AG08396 (cell line): ENCODE data around the gene CNRIP1.

ENCODE experiments used
- DNase-seq: peaks from one replicate; pipeline ENCODE4 v3.0.0; 2012; ENCODE audit warnings: low spot score, mixed read lengths

CNRIP1 gene

GRCh38 chr2:68251187-68251854, 68.4 kb downstream of the CNRIP1 start:
- peak; percentile 70 for DNase-seq

GRCh38 chr2:68250652-68251186, 69.0 kb downstream of the CNRIP1 start:
- no peak for DNase-seq

DNA sequence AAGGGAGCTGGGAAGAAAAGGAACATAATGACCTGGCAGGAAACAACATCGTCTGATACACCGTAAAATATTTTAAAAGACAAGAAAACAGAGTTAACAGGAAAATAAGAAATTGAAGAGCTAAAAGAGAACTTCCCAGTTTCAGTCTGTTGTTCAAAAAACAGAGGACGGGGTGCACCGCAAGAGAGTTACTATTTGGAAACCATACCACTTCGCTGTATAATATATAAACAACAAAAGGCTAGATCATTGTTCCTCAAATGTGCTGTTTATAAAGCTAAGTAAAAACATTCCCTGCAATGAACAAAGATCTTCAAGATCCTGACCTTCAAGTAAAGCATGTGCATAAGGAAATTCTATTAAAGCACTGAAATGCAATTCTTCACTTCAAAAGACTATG, 69.6 kb downstream of the CNRIP1 start:
- no peak for DNase-seq

DNA sequence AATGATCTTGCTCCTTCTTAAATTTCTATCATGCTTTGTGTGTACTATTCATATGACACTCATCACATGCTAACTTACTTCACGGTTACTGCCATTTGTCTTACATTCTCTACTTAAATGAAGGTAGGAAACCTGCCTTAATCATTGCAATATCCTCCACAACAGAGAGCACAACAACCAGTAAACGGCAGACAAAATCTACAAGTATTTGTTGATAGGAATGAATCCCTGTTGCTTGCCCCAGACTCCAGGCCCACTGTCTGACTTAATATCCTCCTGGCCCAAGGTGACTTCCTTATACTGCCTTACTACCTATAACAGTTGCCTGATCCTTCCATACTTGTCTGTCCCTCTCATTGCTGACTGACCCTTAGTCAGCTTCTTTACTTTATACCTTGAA, 70.9 kb downstream of the CNRIP1 start:
- no peak for DNase-seq

DNA sequence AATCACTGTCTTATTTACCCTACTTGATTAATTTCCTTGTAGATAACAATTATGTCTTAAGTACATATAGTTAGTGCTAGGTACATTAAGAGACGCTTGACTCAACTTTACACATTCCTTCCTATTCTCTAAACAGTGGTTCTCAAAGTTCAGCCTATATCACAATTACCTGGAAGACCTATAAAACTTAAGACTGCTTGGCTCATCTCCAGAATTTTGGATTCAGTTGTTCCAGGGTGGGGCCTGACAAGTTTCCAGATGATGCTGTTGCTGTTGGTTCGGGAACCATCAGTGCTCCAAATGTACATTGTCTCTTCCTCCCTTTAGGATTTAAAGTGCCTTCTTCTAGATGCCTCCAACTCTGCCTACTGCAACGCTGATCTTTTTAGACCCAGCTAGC, 71.4 kb downstream of the CNRIP1 start:
- DNase-seq = no peak

DNA sequence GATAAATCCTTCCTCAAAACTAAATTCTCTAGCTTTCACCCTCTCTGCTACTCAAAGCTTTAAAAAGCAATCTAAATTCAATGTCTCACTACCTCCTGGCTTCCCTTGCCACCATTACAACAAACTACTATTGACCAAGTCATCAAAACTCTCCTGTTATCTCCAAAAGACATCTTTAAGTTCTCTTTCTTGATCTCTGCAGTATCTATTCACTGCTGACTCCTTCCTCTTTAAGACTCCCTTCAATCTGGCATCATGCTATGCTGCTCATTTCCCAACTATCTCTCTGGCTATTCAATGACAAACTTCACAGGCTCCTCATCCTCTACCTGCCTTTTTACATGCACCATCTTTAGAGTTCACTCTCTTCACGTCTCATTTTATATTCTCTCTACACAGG, 73.4 kb downstream of the CNRIP1 start:
- no peak for DNase-seq

GRCh38 chr2:68245672-68246071, 74.1 kb downstream of the CNRIP1 start:
- DNase-seq = no peak

DNA sequence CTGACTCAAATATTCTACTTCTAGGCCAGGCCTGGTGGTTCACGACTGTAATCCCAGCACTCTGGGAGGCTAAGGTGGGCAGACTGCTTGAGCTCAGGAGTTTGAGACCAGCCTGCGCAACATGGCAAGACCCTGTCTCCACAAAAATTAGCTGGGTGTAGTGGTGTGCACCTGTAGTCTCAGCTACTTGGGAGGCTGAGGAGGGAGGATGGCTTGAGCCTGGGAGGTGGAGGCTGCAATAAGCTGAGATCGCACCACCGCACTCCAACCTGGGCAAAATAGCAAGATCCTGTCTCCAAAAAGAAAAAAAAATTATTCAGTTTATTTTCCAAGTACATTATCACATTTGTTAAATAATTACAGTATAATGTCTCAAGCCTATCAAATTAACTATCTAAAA, 74.7 kb downstream of the CNRIP1 start:
- no peak for DNase-seq

DNA sequence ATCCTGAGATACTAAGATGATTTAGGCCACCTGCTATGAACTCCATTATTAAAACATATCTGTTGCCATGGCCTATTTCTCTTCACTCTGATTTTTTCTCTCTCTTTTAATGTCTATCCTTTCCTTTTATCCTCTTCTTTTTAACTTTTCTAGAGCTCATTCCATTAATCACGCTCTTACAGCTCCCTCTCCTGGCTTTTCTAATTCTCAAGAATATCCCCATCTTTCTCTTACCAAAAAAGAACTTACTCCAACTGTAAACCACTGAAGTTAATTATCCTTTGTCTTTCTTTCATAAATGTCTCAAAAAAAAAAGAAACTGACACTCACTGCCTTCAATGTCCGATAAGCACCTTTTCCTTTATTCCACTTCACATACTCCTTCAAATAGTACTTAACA, 75.3 kb downstream of the CNRIP1 start:
- no peak for DNase-seq
